ENCODE data around the gene HOXA2.
A peak's percentile ranks its signal among the peaks of the same experiment; 100 is the strongest.

HOXA2 gene

DNA sequence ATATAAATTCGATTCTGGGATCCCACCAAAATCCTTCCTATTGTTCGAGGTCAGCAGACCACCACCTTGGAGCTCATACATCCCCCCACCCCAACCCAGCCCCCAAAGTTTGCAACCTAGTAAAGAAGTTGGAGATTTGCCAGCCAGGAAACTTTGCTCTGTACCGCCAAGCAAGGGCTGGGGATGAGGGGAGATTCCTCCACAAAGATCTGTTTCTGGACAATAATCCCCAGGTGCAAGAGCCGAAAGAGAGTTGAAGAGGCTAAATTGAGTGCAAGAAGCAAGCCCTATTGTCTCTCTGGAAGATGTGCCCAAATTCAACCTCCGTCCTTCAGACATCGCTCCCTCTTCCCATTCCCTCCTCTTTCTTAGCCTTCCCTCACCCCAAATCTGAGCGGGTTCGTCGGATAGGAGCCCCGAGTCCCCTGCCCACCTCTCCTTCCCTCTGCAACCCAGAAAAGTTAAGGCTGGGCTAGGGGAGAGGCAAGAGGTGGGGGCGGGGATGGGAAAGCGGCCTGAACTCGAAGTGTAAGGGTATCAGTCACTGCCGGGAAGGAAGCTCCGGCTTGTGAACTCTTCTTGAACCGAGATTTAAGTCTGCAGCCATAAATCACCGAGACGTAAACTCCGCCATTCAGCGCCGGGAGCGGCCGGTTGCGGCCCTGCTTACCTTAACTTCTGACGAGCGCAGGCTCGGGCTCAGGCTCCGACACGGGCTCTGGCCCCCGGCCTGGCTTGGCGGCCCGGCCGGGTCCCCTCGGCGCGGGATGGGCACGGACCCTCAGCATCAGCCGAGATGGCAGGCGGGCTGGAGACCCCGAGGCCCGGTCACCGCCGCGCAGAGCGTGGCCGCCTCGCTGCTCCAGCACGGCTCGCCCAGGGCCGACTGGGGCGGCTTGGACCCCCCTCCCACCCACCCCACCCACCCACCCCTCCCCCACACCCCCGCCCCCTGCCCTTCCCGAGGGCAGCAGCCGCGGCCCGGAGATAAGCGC, 10.8 kb upstream of the HOXA2 start (continued):
- TF ChIP-seq BCL11A (tag by site-specific recombination; IDR thresholded peaks at IDR 0.05; ENCODE audit: low read depth) (0 out of 2 replicates have a peak, but pooled peaks have one; percentile 22), ZNF561 (tag by site-specific recombination; IDR thresholded peaks at IDR 0.05; ENCODE audit: borderline replicate concordance) (no peak), ZNF654 (tag by site-specific recombination; IDR thresholded peaks at IDR 0.05; ENCODE audit: low read depth) (no peak), ZNF560 (tag by site-specific recombination; IDR thresholded peaks at IDR 0.05; ENCODE audit: borderline replicate concordance) (no peak), ZFP3 (tag by site-specific recombination; IDR thresholded peaks at IDR 0.05; ENCODE audit: low read depth) (no peak)
- TF ChIP-seq, protein P1, sequence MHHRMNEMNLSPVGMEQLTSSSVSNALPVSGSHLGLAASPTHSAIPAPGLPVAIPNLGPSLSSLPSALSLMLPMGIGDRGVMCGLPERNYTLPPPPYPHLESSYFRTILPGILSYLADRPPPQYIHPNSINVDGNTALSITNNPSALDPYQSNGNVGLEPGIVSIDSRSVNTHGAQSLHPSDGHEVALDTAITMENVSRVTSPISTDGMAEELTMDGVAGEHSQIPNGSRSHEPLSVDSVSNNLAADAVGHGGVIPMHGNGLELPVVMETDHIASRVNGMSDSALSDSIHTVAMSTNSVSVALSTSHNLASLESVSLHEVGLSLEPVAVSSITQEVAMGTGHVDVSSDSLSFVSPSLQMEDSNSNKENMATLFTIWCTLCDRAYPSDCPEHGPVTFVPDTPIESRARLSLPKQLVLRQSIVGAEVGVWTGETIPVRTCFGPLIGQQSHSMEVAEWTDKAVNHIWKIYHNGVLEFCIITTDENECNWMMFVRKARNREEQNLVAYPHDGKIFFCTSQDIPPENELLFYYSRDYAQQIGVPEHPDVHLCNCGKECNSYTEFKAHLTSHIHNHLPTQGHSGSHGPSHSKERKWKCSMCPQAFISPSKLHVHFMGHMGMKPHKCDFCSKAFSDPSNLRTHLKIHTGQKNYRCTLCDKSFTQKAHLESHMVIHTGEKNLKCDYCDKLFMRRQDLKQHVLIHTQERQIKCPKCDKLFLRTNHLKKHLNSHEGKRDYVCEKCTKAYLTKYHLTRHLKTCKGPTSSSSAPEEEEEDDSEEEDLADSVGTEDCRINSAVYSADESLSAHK (tag by site-specific recombination; IDR thresholded peaks at IDR 0.05): no peak
- TF ChIP-seq, protein P2, sequence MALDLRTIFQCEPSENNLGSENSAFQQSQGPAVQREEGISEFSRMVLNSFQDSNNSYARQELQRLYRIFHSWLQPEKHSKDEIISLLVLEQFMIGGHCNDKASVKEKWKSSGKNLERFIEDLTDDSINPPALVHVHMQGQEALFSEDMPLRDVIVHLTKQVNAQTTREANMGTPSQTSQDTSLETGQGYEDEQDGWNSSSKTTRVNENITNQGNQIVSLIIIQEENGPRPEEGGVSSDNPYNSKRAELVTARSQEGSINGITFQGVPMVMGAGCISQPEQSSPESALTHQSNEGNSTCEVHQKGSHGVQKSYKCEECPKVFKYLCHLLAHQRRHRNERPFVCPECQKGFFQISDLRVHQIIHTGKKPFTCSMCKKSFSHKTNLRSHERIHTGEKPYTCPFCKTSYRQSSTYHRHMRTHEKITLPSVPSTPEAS (tag by site-specific recombination; IDR thresholded peaks at IDR 0.05): no peak
- TF ChIP-seq, protein P3, sequence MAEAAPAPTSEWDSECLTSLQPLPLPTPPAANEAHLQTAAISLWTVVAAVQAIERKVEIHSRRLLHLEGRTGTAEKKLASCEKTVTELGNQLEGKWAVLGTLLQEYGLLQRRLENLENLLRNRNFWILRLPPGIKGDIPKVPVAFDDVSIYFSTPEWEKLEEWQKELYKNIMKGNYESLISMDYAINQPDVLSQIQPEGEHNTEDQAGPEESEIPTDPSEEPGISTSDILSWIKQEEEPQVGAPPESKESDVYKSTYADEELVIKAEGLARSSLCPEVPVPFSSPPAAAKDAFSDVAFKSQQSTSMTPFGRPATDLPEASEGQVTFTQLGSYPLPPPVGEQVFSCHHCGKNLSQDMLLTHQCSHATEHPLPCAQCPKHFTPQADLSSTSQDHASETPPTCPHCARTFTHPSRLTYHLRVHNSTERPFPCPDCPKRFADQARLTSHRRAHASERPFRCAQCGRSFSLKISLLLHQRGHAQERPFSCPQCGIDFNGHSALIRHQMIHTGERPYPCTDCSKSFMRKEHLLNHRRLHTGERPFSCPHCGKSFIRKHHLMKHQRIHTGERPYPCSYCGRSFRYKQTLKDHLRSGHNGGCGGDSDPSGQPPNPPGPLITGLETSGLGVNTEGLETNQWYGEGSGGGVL (tag by site-specific recombination; IDR thresholded peaks at IDR 0.05): 0 out of 2 replicates have a peak, but pooled peaks have one; percentile 7
- TF ChIP-seq, protein P4, sequence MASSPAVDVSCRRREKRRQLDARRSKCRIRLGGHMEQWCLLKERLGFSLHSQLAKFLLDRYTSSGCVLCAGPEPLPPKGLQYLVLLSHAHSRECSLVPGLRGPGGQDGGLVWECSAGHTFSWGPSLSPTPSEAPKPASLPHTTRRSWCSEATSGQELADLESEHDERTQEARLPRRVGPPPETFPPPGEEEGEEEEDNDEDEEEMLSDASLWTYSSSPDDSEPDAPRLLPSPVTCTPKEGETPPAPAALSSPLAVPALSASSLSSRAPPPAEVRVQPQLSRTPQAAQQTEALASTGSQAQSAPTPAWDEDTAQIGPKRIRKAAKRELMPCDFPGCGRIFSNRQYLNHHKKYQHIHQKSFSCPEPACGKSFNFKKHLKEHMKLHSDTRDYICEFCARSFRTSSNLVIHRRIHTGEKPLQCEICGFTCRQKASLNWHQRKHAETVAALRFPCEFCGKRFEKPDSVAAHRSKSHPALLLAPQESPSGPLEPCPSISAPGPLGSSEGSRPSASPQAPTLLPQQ (tag by site-specific recombination; IDR thresholded peaks at IDR 0.05): no peak

DNA sequence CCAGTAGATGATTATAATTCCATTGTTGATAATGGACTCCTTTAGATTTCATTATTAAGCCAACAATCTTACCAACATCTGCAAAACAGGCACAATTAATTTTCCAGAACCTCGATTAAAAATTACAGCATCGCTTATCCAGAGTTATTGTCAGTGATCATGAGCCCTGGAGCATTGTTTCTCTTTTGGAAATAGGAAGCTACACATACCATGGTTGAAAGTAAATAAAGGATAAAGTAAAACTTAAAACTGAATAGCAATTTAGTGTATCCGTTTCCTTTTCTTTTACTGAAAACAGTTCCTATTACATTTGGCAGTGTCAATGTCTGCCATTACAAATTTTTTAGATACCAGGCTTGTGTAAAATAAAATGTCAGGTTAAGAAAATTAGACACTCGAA, 9.9 kb upstream of the HOXA2 start:
- Histone ChIP-seq H3K9me3 (ENCODE audit: control insufficient read depth, insufficient read depth, low read depth, low read length) (no peaks in the 10 kb centered on the region), H3K36me3 (ENCODE audit: control insufficient read depth in 2 of 2, insufficient read depth in 1 of 2, low read length in 2 of 2) (peaks cover 7 to 25% of the 10 kb centered on the region in 2 experiments), H3K27ac (ENCODE audit: extremely low read depth, low read depth, low read length) (peak overlapping the region; percentile 99), H3K4me3 (ENCODE audit: low read depth, low read length) (peak overlapping the region; percentile 70), H3K4me1 (ENCODE audit: control insufficient read depth, insufficient read depth, low read length) (peaks cover 21% of the 10 kb centered on the region)
- ChIA-PET CTCF (interaction anchor here (0.9 kb wide), 1 partner anchor 73 kb away, joined by 3 read pairs; the partner anchor contains the start of gene HOXA11), POLR2A (interaction anchor here (2.1 to 3.6 kb wide), 6 partner anchors 16 to 248 kb away, joined by 7 to 32 read pairs (median 18); partner anchors contain the start of genes HOXA1, HOXA4 and SKAP2)
- TF ChIP-seq, protein P1 (tag by site-specific recombination; IDR thresholded peaks at IDR 0.05): peak; percentile 50; the same call in 1 of the 2 replicates
- no peak for TF ChIP-seq HOXA7 (CRISPR knock-in tag; IDR thresholded peaks at IDR 0.05; ENCODE audit: borderline replicate concordance)
- TF ChIP-seq, protein P5, sequence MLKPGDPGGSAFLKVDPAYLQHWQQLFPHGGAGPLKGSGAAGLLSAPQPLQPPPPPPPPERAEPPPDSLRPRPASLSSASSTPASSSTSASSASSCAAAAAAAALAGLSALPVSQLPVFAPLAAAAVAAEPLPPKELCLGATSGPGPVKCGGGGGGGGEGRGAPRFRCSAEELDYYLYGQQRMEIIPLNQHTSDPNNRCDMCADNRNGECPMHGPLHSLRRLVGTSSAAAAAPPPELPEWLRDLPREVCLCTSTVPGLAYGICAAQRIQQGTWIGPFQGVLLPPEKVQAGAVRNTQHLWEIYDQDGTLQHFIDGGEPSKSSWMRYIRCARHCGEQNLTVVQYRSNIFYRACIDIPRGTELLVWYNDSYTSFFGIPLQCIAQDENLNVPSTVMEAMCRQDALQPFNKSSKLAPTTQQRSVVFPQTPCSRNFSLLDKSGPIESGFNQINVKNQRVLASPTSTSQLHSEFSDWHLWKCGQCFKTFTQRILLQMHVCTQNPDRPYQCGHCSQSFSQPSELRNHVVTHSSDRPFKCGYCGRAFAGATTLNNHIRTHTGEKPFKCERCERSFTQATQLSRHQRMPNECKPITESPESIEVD (tag by site-specific recombination; IDR thresholded peaks at IDR 0.05): peak; percentile 74

All from HEK293 (cell line).